Stimulated activated CD8-positive, alpha-beta memory T cell treated with anti-CD3 and anti-CD28 coated beads, Interleukin-12 subunit alpha, Interleukin-12 subunit beta, amount 100 ng/mL, for 1 hour (primary cell): Measurements from ENCODE around the gene TAAR8.
"Not testable (repeated sequence)": the region's sequence is repeated elsewhere in the genome, so short reads cannot be mapped to it uniquely, and the experiment has no call there.

Experiments used
- DNase-seq: peaks from one replicate; pipeline ENCODE4 v3.0.0-alpha.2; 2020; ENCODE audit warnings: low read depth

Gene TAAR8

DNA sequence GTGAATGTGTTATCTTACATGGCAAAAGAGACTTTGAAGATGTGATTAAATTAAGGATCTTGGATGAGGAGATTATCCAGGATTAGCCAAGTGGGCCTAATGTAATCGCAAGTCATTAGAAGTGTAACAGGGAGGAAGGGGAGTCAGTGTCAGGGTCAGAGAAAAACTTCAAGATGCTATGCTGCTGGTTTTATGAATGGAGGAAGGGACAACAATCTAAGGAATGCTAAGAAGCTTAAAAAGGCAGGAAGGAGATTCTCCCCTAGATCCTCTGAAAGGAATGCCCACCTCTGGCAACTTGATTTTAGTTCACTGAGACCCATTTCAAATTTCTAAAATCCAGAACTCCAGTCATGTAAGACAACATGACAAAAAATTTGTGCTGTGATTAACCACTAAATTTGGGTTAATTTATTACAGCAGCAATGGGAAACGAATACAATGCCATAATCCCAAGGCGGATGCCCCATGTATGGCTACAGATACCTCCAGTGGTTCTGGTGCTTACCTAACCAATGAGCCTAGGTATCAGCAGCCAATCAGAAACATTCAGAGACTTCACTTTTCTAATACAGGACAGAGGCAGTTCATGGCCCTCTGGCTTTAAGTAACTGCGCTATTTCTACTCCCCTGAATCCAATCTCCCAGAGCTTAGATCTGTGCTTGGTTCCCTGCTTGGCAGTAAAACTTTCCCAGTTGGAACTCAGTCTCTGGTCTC, 3.6 kb upstream of the TAAR8 start:
- DNase-seq, result no peak

DNA sequence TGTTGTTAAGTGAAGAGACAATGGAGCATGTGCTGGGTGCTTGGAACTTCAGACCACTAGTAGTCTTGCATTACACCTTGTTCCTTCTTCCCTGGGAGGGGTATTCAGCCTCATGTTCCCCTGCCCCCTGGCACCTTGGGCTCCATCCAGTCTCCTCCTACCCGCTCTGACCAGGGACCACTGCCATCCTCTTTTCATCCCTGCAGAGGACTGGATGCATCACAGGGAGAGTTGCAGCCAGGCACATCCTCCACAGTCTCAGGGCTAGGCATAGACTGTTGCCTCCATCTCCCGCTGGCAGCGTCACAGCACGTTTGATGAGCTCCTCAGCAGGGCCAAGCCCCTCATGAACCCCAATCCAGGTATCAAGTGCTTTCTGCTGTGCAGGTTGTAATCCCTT, 1.3 kb upstream of the TAAR8 start:
- no peak for DNase-seq

DNA sequence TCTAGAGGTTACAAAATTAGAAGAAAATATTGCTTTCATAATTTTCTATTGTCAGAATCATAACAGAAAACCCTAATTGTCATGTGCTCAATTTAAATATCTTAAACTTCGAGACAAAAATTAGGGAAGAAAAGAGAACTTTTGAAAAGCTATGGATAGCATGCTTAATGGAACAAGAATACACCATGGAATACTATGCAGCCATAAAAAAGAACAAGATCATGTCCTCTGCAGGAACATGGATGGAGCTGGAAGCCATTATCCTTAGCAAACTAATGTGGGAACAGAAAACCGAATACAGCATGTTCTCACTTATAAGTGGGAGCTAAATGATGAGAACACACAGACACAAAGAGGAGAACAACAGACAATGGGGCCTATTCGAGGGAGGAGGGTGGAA, 7.6 kb downstream of the TAAR8 start:
- DNase-seq, result not testable (repeated sequence)

- DNase-seq, result no peak
Measured at GRCh38 chr6:132566404-132566803, 13.9 kb downstream of the TAAR8 start.

GRCh38 chr6:132567566-132567965, 15.1 kb downstream of the TAAR8 start:
- no peak for DNase-seq

DNA sequence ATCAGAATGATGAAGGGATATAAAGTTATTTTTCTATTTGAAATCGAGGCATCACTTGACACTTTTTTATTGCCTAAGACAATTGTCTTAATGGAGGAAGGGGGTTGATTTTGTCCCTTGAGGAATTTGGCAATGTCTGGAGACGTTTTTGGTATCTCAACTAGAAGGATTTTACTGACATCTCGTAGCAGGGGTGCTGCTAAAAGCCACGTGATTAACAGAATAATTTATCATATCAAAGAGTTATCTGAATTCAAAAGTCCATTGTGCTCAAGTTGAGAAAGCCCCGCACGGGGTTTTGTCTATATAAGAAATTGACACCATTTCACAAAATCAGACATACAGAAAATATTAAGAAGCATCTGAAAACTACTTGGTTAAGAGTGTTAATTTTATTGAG, 16.1 kb downstream of the TAAR8 start:
- no peak for DNase-seq

DNA sequence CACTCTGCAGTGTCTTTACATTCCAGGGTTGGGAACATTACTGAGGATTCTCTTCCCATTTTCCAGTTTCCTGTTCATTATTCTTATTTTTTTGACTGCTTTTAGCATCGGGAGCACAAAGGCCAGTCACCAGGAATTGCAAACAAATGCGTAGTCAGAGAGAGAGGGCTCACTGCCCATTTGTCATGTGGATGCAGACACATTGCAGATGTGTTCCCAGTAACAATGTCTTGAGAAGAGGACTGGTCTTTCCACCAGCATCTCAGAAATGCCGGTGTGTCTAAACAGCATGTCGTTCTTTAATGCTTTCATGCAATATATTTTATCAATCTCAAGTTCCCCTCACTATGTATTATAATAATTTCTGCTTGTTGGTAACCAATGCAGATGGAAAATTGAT, 16.7 kb downstream of the TAAR8 start:
- no peak for DNase-seq

GRCh38 chr6:132570221-132570777, 17.8 kb downstream of the TAAR8 start, which contains the start of gene TAAR6:
TSS of gene TAAR6 (plus strand) at chr6:132570322. CDS start at chr6:132570322, 0 bp downstream.
- no peak for DNase-seq

GRCh38 chr6:132571774-132572173, 19.3 kb downstream of the TAAR8 start:
- no peak for DNase-seq

- no peak for DNase-seq
Measured at GRCh38 chr6:132584698-132585097, 32.2 kb downstream of the TAAR8 start.

DNA sequence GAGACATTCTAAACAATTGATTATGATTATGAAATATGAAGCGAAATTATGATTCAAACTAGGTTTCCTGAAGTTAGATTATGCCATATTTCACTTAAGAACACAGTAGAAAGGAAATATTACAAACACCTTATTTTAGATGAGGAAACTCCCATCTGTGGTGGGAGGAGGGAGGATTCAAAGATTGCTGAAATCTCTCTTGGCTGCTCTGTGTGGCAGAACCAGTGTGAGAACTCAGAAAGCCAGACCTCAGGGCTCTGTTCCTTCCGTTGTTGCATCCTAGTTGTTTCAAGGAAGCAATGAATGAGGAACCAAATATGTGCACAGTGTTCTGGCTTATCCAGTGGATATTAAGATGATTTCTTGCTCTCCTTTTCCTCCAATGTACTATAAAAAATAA, 35.0 kb downstream of the TAAR8 start:
- DNase-seq, result no peak

DNA sequence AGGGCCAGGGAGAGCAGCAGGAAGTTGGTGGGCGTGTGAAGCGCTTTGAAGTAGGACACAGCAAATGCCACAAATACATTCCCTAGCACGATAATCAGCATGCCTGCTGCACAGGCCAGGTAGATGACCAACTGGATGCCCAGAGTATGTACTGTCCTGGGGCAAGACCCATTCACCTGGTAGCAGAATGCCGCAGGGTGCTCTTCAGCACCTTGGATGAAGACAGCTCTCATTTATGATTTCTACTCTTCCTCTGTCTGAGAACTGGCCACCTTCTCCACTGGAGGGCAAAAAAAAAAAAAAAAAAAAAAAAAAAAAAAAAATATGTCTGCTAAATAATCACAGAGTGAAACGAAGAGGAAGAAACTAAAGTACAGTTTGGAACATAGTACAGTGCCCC, 37.0 kb downstream of the TAAR8 start, which contains the start of gene TAAR5:
Gene TAAR5 (minus strand): TSS at position 288 of the 400 bp plus-strand sequence. CDS start 55 bp downstream, at position 233.
- DNase-seq, result no peak

DNA sequence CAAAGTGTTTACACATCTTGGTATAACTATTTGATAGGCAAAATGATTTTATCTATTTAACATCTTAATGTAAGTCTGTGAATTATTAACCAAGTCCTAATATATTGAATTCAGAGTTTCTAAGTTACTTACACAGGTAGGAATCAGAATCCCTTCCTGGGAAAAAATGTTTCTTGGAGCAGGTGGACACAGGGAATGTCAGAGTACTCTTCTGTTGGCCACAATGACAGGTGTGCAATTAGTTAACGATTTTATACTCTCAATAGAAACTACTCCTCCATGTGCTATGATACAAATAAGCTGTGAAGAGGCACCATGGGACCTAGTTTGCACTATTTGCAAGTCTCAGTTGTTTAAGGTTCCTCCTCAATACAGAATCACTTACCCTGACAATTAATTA, 37.9 kb downstream of the TAAR8 start:
- no peak for DNase-seq

GRCh38 chr6:132592855-132593254, 40.4 kb downstream of the TAAR8 start:
- no peak for DNase-seq

GRCh38 chr6:132596201-132596600, 43.7 kb downstream of the TAAR8 start:
- no peak for DNase-seq

DNA sequence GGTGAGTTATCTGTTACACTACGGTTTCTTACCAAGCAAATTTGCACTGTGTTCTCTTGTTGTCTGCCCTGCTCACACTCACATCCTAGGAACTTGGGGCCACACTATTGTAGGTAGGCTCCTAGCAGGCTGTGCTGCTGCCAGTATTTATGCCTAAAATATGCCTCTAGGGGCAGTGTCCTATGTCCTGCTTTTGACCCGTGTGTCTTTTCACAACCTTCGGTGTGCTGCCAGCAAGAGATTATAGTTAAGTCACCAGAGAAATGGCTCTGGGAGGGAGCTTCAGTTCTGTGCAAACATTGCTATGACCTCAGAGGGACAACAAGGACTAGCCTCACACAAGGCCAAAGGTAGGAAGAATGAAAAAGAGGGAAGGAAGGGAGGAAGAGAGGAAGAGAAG, 46.0 kb downstream of the TAAR8 start:
- no peak for DNase-seq

DNA sequence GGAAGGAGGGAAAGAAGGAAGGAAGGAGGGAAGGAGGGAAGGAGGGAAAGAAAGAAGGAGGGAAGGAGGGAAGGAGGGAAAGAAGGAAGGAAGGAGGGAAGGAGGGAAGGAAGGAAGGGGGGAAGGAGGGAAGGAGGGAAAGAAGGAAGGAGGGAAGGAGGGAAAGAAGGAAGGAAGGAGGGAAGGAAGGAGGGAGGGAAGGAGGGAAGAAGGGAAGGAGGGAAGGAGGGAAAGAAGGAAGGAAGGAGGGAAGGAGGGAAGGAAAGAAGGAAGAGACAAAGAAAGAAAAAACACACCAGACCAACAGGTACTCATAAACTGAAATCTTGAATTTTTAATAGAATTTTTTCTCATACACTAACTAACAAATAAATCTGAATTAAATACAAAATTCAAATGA, 48.4 kb downstream of the TAAR8 start:
- not testable (repeated sequence) for DNase-seq
